ENCODE measurements around the gene TADA2A.

Gene TADA2A

DNA sequence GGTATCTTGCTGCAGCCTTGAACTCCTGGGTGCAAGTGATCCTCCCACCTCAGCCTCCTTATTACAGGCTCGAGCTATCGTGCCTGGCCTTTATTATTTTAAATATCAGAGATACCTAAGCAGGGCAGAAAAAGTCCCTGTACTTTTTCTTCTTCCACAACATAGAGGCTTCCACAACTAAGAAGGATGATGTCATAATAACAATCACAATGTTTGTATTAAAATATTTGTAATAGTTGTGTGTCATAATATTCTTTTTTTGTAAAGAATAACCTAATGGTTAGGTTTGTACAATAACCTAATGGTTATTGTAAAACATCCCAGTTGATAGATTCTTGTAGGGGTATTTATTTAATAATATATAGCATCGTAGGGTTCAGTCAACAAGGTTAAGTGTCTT is 56.4 kb downstream of the TADA2A start:
- DNase-seq (ENCODE audit: low spot score): no peak

DNA sequence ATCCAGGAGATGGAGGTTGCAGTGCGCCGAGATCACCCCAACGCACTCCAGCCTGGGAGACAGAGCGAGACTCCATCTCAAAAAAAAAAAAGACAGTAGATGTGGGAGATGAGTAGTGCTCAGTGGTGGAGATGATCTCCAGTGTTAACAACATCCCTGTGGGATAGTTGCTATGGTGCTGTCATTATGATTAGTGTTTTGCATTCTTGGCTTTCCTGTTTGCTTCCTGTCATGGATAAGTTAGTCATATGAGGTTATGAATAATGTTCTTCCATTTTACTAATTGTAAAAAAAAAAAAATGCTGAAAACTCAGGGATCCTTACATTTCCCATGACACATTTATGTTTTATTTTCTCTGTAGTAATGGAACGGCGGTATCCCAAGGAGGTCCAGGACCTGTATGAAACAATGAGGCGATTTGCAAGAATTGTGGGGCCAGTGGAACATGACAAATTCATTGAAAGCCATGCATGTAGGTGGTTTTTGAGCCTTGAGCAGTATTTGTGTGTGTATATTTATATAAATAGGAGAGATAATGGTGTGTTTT is 58.5 kb downstream of the TADA2A start:
- no peak for DNase-seq (ENCODE audit: low spot score)

GRCh38 chr17:37466471-37466870 is 59.8 kb downstream of the TADA2A start:
- no peak for DNase-seq (ENCODE audit: low spot score)

DNA sequence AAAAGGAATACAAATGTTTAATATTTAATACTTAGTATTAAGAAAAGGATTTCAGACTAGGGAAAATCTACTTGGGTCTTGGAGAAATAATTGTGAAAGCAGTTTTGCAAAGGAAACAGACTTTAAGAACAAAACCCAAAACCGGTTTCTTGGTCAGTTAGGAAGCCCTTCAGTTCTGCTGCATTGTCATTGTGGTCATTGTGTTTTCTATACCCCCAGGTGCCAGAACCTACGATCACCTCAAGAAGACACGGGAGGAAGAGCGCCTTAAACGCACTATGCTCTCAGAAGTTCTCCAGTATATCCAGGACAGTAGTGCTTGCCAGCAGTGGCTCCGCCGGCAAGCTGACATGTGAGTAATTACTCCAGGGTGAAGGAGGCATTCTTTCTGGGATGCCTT is 63.5 kb downstream of the TADA2A start:
- no peak for DNase-seq (ENCODE audit: low spot score)

- DNase-seq (ENCODE audit: low spot score): no peak
Measured at GRCh38 chr17:37475731-37476420, 69.2 kb downstream of the TADA2A start.

DNA sequence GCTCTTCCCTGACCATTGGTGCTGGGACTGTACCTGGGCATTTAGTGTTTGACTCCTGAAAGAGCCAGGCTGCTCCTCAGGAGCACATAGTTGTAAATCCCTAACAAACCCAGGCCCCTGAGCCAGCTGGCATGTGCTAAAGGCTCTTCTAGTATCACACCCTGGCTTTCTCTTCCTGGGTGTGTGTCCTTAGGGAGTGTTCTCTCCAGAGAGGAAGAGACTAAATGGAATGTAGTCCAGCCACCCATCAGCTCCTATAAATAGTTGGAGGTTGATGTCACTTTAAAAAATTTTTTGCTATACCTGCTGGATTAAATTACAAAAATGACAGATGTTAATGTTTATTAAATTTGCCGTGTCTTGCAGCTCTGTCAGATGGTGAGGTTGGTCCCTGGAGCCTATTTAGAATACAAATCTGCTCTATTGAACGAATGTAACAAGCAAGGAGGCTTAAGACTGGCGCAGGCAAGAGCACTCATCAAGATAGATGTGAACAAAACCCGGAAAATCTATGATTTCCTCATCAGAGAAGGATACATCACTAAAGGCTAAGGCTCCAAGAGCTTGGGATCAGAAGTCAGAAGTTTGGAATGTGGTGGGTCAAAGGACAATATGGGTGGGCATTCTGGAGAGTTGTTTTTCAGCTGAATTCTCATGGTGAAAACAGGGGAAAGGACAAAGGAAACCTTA is 69.9 kb downstream of the TADA2A start:
- DNase-seq (ENCODE audit: low spot score): no peak

GRCh38 chr17:37478187-37478586 is 71.5 kb downstream of the TADA2A start:
- no peak for DNase-seq (ENCODE audit: low spot score)

GRCh38 chr17:37479025-37479424 is 72.3 kb downstream of the TADA2A start:
- DNase-seq (ENCODE audit: low spot score): no peak

DNA sequence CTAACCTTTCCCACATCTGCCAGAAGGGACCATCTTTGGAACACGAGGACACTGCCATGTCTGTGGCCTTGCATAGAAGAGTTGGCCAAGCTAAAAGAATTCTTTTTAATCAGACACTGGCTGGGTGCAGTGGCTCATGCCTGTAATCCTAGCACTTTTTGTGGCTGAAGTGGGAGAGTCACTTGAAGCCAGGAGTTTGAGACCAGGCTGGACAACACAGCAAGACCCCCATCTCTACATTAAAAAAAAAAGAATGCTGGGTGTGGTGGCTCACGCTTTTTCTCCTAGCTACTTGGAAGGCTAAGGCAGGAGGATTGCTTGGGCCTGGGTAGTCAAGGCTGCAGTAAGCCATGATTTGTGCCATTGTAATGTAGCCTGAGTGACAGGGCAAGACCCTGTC is 73.7 kb downstream of the TADA2A start:
- no peak for DNase-seq (ENCODE audit: low spot score)

DNA sequence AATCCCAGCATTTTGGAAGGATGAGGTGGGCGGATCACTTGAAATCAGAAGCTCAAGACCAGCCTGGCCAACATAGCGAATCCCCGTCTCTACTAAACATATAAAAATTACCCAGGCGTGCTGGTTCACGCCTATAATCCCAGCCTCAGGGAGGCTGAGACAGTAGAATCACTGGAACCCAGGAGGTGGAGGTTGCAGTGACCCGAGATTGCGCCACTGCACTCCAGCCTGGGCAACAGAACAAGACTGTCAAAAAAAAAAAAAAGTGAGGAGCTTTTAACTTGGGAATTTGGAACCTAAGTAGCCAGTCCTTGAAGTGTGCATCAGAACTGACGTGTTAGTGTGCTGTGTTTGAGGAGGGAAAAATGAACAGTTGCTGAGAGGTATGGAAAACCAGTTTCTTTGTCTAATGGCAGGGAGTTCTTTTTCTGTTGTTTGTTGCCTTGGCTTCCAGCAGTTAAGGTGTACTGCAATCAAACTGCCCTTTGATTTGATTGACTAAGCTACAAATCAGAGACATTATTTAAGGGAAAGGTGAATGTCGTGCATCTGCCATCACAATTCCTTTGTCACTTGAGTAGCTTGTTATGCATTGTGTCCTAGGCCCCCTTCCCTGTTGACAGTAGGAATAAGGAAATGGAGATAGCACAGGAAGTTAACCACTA is 74.4 kb downstream of the TADA2A start:
- no peak for DNase-seq (ENCODE audit: low spot score)

DNA sequence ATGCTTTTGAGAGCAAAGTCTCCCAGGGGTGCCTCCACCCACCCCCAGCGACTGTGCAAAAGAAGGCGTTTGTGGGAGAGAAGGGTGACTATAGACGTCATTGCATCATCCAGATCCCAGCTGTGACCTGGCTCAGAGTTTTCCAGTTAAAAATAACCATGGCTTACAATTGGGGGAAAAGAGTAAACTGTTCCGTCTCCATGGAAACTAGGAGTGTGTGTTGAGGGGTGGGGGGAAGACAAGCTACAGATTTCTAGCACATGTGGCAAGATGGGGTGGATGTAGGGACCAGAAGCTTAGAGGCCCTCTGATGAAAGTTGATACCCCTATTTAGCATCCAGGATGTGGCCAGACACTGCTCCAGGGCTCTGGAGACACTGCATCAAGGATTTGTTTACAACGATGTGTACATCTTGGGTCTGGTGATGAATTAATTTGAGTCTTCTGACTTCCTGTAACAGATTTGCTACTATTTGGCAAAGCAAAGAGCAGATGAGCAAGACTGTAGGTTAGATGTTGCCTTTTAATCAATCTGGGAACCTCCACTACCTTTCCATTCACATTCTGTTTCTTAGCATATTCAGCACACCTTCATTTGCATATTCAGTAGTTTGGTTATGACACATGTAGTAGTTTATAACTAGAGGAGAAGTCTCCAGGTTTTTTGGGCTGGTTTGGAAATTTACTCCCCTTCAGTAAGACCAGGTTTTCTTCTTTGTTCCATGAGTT is 76.8 kb downstream of the TADA2A start:
- DNase-seq (ENCODE audit: low spot score): no peak

DNA sequence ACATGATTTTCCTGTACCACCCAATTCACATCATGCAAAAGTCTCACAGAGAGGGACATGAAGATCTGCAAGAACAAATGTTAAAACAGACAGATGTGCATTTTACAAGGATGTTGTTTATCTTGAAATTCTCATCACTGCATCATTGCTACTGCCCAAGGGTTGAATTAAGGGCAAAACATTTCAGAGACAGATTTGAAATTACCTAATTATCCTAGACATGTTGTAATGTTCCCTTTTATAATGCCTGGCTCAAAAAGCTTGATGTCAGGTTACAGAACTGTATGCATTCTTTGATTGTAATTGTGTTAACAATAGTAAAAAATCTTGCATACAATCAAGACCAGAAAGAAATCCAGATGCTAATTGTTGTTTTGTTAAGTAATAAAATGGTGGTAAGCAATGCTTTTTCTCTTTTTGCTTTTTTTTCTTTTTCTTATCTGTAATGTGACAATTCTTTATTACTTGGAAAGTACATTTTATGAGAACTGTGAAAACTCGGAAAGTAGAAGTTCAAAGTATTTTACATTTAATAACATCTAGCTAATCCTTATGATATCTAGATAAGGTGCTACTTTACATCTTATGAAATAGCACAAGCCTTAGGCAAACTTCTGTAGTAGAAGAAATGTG is 79.4 kb downstream of the TADA2A start:
- no peak for DNase-seq (ENCODE audit: low spot score)

GRCh38 chr17:37488009-37488604 is 81.4 kb downstream of the TADA2A start:
- peak; percentile 3 for DNase-seq (ENCODE audit: low spot score)

DNA sequence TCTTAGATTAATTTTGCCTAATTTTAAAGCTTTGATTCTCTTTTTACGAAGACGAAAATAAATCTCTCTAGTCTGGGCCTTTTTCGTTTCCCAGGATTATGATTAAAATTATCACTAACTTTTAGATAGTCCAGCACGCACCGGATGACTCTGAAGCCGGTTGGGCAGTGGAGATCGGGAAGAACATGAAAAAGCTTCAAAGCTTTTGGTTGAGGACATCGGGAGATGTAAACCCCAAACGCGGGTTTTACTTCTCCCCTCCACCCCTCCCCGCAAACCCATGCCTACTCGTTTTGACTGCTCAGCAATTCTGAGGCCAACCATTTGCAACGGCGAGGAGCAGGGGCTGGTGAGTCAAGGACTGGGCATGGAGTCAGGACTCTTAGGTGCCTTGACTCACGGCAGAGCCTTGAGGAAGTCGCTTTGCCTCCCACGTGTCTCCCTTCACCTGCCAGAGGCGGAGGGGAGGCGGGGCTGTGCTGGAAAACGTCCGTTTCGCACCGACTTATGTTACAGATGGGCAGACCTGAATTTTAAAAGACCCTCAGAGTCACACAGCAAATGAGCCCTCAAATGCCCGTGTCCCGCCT is 82.0 kb downstream of the TADA2A start:
- peak; percentile 72 for DNase-seq (ENCODE audit: low spot score)

- DNase-seq (ENCODE audit: low spot score): peak; percentile 86
Measured at GRCh38 chr17:37489197-37490001, 82.7 kb downstream of the TADA2A start, which contains the start of gene DUSP14. Gene DUSP14, plus strand, starts transcription at chr17:37489891. Its CDS starts 22,382 bp downstream, at chr17:37512273.

GRCh38 chr17:37490022-37490587 is 83.4 kb downstream of the TADA2A start:
- peak; percentile 69 for DNase-seq (ENCODE audit: low spot score)

DNA sequence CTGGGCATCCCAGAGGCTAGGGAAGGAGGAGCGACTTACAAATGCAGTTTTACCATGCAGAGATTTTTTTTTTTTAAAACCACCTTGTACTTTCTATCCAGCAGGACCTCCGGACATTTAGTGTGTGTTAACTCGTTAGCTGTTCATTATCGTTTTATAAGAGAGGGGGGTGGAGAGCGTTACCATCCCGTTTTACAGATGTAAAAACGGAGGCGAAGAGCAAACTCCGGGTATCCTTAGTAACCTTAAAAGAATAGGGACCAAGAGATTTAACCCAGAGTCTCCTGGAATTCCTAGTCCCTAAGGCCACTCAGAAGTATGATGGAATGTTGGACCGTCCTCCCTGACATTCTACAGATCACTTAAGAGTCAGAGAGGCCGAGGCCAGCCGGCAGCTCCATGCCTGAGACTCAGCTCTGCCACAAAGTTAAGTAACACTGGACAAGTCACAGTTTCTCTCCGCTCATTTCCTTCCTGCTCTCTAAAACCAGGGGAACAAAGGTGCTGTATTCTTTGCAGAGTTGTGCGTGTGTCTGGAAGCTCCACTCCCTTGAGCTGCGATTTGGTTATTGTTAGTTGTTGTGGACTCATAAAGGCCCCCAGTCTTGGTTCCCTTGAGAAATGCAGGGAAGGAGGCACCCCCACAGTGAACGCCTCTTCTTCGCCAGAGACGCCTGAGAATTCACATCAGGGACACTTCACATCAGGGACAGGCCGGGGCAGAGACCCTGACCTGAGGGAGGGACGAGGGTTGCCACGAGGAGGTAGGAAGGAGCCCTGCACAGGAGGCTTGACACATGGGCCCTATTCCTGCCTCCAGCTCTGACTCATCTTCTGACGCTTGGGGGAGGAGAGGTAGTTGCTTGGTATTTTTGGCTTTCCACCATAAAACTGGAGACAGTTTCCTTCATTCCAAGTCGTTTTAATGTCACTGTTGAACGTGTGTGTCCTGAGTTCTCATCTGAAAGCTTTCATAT is 84.2 kb downstream of the TADA2A start:
- no peak for DNase-seq (ENCODE audit: low spot score)

DNA sequence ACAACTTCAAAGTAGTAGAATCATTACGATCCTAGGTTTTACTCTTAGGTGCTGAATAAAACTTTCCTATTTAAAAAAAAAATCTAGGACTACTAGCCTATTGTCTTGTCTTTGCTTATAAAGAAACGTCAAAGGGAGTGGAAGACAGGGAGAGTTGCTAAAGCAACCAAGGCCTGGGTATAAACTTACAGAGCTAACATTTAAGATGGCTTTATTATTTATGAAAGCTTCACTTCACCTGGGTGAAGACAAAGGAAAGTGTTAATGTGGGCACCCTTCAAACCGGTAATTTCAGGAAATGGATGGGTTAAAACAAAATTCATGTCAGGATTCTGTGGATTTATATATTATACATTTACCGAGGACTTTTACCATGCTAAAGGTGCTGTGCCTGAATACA is 85.5 kb downstream of the TADA2A start:
- no peak for DNase-seq (ENCODE audit: low spot score)

All from CD4-positive, alpha-beta T cell treated with Interleukin-2 at 100 ng/mL for 4 hours (primary cell).